ENCODE measurements around the gene XYLT1.

Gene XYLT1

DNA sequence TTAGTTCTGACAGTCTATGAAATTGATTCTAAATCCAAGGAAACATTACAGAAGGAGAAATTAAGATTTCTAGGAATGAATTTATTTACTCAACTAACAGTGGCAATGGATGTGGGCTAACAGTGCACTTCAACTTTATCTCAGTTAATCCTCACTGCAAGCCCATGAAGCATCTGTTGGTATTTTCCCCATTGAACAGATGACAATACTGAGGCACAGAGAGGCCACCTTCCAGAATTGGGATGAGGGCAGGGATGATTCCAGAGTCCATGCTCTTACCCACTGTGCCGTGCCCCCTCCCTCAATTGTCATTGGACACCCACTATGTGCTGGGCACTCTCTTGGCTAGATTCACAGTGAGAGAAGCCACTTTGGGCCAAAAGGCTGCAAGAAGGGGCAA is 89.0 kb downstream of the XYLT1 start:
- TF ChIP-seq, protein P1, sequence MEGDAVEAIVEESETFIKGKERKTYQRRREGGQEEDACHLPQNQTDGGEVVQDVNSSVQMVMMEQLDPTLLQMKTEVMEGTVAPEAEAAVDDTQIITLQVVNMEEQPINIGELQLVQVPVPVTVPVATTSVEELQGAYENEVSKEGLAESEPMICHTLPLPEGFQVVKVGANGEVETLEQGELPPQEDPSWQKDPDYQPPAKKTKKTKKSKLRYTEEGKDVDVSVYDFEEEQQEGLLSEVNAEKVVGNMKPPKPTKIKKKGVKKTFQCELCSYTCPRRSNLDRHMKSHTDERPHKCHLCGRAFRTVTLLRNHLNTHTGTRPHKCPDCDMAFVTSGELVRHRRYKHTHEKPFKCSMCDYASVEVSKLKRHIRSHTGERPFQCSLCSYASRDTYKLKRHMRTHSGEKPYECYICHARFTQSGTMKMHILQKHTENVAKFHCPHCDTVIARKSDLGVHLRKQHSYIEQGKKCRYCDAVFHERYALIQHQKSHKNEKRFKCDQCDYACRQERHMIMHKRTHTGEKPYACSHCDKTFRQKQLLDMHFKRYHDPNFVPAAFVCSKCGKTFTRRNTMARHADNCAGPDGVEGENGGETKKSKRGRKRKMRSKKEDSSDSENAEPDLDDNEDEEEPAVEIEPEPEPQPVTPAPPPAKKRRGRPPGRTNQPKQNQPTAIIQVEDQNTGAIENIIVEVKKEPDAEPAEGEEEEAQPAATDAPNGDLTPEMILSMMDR (IDR thresholded peaks at IDR 0.05; ENCODE audit: low read depth, low read length, missing control alignments): no peak
- no peak overlapping the region for H3K4me3 ChIP-seq (replicated peaks; ENCODE audit: low read depth, low read length)
- DNase-seq (ENCODE audit: extremely low read depth, low read depth): no peak

DNA sequence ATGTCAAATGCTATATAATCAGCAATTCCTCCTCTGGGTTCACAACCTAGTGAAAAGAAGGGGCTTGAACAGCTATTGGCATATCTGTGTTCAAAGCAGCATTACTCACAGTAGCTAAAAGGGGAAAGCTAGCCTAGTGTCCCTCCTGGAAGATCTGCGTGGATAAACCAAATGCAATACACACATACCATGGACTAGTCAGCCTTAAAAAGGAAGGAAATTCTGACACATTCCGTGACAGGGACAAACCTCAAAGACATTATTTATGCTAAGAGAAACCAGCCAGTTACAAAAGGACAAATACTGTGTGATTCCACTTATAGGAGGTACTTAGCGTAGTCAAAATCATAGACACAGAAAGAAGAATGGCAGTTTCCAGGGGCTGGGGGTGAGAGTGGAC is 90.1 kb downstream of the XYLT1 start:
- TF ChIP-seq, protein P1 (IDR thresholded peaks at IDR 0.05; ENCODE audit: low read depth, low read length, missing control alignments): no peak
- H3K4me3 ChIP-seq (replicated peaks; ENCODE audit: low read depth, low read length): no peak overlapping the region
- no peak for DNase-seq (ENCODE audit: extremely low read depth, low read depth)

DNA sequence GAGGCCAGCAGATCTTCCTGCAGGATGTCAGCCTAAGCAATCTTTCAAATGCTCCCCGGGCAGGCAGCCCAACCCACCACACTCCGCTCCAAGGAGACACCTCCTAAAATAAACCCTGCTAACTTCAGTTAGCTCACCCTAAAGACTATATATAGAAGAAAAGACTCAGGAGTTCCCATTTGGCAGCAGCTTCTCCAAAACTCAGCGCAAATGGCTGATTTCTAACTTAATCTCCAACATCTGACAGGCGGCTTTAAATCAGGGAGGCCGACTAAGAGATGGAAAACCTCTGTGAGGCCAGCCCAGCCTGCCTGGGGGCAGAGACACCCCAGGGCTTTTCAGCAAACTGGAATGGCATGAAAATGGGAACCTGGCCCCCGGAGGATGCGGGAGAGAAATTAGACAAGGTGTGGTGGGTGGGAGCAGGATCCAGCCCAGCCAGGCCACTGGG is 91.6 kb downstream of the XYLT1 start:
- DNase-seq (ENCODE audit: extremely low read depth, low read depth): no peak
- no peak overlapping the region for H3K4me3 ChIP-seq (replicated peaks; ENCODE audit: low read depth, low read length)
- TF ChIP-seq, protein P1 (IDR thresholded peaks at IDR 0.05; ENCODE audit: low read depth, low read length, missing control alignments): no peak

DNA sequence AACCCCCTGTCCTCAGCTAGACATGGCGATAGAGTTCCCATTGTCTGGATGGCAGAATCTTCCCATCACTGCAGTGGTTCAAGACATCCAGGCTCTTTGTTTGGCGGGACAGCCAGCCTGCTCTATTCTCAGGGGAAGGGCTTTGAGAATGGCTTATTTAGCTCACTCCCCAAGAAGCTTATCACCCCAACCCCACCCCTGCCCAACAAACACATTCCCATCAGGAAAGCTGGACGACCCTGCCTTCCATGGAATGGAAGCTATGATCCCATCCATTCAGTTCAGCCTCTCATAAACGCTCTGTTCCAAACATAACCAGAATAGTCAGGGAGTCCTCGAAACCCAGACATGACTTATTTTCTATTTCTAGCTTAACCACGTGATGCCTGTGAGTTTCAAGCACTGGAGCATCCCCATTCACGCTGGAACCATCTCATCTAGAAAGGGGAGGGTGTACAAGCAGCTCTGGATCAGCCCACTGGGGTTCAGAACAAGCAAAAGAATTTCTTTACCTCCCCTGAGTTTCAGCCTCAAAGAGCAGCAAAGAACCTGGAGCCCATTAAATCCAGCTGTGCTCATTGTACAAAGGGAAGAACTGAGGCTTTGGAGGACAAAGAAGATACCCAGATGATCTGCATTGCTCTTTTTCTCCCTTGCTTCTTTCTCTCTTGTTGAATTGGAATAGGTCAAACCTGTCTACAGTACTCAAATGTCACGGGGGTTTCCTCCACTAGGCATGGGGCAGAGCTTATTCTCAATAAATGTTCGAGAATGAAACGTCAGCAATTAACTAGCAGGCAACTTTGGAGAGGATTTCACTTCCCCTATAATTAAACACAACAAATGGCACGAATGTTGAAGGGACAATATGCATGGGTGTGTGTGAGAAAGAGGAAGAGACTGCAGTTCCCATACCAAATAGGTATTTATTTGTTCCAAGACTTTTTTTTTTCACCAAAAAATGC is 93.1 kb downstream of the XYLT1 start:
- H3K4me3 ChIP-seq (replicated peaks; ENCODE audit: low read depth, low read length): no peak overlapping the region
- no peak for DNase-seq (ENCODE audit: extremely low read depth, low read depth)
- TF ChIP-seq, protein P1 (IDR thresholded peaks at IDR 0.05; ENCODE audit: low read depth, low read length, missing control alignments): no peak

DNA sequence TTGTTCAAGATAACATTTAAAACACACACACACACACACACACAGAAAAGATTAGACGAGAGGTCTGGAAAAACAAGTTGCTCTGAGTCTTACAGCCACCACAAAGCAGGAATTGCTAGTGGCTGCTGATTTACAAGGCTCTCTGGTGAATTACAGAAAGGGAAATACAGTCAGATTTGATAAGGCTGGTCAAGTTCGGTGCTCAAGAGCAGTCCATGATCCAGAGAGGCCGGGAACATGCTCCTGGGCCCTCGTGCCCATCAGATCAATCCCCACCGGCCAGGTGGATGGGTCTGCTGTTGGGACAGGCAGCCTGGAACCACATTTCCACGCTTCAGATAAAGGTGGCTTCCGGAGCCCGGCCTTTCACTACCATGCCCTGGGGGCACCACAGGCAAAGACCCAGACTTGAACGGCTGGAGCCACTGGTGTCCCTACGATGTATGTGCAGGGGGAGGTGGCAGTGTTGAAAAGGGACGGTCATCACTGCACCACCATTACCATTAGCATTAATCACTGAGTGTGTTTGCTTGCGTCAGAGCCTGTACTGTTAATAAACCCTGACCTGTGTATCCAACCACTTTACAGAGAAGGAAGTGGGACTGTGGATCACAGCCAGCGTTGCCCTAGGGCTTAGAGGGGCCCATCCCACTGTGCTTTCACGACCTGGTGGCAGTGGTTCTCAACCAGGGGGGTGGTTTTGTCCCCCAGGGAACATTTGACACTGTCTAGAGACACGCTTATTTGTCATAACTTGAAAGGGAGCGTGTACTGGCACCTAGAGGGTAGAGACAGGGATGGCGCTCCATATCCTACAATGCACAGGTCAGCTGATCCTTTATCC is 95.1 kb downstream of the XYLT1 start:
- TF ChIP-seq, protein P1 (IDR thresholded peaks at IDR 0.05; ENCODE audit: low read depth, low read length, missing control alignments): no peak
- DNase-seq (ENCODE audit: extremely low read depth, low read depth): no peak
- no peak overlapping the region for H3K4me3 ChIP-seq (replicated peaks; ENCODE audit: low read depth, low read length)

DNA sequence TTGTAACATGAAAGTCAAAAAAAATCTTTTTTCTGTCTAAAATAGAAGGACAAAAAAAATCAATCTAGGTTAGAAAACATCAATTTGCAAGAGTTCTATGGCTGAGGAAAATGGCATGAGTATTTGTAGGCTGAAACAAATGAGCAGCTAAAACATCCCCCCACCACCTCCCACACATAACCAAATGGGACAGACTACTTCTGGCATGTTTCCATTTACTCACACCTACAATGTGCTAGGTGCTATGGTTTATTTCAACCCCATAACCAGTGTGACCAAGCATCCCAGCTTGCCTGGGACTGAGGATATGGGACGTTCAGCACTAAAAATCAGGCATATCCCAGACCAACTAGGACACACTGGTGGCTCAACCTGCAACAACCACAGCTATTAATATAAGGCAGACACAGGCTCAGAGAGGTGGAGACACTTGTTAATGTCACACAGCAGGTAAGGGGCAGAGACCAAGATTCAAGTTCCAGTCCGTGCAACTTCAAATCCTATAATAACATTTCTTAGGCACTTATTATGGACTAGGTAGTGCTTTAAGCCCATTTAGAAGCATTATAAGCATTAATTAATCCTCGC is 96.0 kb downstream of the XYLT1 start:
- TF ChIP-seq, protein P1 (IDR thresholded peaks at IDR 0.05; ENCODE audit: low read depth, low read length, missing control alignments): no peak
- no peak overlapping the region for H3K4me3 ChIP-seq (replicated peaks; ENCODE audit: low read depth, low read length)
- DNase-seq (ENCODE audit: extremely low read depth, low read depth): no peak
